8988T (cell line): ENCODE results near the gene AVEN.
A peak's percentile ranks its signal among the peaks of the same experiment; 100 is the strongest.
"Not testable (repeated sequence)": the region's sequence is repeated elsewhere in the genome, so short reads cannot be mapped to it uniquely, and the experiment has no call there.

Source experiments
- DNase-seq: peaks from one replicate; pipeline ENCODE4 v3.0.0; 2011

Gene AVEN

DNA sequence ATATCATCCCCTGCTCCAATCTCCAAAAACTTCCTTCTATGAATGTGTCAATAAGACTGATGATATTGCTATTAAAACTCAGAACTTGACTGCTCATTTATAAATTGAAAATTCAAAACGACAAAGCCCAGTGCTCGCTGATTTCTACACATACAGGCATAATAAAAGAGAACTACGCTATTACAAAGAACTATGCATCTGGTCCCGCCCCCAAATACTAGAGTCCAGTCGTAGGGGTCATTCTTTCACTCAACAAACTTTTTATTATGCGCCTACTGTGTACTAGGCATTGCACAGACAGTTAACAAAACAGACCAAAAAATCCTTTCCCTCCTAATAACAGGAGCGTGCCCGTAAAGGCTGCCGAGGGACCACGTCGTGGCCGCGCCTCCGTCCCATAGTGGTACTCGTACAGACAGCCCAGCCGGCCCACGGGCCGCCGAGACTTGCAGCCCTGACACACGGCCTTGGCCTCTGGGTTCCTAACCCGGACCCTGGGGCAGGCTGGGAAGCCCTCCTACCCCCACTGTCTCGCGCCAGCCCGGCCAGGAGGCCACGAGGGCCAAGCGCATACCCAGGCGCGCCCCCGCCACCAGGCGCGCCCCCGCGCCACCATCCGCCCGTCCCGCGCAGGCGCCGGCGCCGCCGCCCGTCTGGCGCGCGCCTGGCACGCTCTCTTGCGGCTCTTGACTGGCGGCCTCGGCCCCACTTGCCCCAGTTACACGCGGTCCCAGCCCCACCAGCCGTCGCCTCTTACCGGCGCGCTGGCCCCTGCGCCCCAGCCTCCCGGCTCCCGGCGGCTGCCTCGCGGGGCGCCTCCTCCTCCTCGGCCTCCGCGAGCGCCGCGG is 757 bp downstream of the AVEN start:
- DNase-seq, result peak; percentile 35

DNA sequence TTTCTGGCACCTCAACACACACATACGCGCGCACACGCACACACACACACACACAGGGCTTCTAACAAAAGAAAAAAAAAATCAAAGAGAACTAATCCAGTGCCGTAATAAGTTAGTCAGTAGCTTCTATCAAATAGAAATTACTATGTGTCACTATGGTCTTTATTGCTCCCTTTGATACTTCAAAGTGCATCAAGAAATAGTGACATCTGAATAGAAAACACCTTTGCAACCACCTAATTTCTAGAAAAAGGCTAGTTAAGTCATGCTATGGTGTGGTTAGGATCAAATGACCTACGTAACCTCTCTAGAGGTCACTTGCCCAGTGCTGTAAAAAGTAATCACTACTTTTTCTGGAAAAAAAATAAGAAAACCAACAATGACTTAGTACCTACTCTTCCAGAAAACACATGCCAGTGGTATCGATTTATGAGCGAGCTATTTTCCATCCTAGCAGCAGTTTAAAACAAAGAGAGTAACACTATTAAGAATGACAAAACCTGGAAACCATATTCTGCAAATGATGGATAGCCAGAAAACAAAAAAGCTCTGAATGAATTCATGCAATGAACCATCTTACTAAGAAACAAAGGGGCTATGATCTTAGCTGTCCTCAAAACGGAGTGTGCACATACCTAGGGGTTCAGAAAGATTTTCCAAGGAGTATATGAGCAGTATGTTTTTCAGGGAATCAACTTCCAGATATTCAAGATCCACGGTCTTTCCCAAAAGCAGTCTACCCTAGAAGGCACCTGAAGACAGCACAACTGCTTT is 6.8 kb downstream of the AVEN start:
- DNase-seq, result no peak

GRCh38 chr15:34027606-34028005 is 11.4 kb downstream of the AVEN start:
- DNase-seq, result no peak

- DNase-seq, result no peak
Measured at GRCh38 chr15:34025252-34025651, 13.8 kb downstream of the AVEN start.

DNA sequence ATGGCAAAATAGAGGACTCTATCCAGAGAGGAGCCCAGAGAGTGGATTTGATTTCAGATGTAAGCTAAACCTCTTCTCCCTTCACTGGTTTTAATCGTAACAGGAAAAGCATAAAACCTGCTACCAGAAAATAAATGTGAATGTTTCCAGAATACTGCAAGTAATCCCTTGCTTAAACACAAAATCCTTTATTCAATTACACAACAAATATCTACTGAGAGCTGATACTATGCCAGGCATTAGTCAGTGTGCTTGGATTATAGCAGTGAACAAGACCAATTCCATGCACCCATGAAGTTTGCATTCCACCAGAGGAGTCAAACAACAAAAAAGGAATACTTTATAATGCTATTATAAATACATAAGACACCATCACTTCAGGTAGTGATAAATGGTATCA is 15.1 kb downstream of the AVEN start:
- no peak for DNase-seq

DNA sequence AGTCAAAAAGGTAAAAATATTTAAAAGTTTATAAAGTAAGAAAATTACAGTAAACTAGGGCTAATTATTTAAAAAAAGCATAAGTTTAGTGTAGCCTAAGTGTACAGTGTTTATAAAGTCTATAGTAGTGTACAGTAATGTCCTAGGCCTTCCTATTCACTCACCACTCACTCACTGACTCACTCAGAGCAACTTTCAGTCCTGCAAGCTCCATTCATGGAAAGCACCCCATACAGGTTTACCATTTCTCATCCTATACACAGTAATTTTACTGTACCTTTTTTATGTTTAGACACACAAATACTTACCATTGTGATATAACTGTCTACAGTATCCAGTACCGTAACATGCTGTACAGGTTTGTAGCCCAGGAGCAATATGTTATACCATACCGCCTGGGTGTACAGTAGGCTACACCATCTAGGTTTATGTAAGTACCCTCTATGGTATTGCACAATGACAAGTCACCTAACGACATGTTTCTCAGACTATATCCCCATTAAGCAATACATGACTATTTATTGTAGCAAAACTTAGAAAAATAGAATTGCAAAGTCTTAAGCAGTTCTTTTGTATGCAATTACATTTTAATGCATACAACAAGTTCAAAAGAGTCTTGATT is 19.5 kb downstream of the AVEN start:
- DNase-seq, result no peak

- not testable (repeated sequence) for DNase-seq
Measured at GRCh38 chr15:34018738-34019137, 20.3 kb downstream of the AVEN start.

DNA sequence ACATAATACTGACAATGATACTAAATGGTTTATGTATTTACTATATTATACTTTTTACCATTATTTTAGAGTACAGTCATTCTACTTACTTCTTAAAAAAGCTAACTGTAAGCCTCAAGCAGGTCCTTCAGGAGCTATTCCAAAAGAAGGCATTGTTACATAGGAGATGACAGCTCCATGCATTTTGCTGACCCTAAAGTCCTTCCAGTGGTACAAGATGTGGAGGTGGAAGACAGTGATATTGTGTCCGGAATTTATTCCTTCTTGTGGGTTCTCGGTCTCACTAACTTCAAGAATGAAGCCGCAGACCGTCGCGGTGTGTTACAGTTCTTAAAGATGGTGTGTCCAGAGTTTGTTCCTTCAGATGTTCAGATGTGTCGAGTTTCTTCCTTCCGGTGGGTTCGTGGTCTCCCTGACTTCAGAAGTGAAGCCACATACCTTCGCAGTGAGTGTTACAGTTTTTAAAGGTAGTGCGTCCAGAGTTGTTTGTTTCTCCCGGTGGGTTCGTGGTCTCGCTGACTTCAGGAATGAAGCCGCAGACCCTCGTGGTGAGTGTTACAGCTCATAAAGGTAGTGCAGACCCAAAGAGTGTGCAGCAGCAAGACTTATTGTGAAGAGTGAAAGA is 20.9 kb downstream of the AVEN start:
- no peak for DNase-seq

DNA sequence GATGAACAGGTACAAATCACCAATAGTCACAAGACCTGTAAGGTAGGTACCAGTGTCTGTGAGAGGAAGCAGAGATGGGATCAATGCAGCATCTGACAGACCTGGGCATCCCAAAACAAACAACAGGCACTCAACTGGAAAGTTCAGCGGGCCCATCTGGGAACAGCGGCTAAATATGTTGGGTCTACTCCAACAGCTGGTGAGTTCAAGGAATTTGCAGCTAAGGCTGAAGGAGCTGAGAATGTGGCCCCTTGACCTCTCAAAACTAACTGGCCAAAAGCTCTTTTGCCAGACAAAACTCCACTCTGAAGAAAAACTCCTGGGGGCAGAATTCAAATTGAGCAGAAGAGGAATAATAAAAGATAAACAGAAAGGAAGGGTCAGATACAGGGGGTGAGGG is 24.4 kb downstream of the AVEN start:
- no peak for DNase-seq

DNA sequence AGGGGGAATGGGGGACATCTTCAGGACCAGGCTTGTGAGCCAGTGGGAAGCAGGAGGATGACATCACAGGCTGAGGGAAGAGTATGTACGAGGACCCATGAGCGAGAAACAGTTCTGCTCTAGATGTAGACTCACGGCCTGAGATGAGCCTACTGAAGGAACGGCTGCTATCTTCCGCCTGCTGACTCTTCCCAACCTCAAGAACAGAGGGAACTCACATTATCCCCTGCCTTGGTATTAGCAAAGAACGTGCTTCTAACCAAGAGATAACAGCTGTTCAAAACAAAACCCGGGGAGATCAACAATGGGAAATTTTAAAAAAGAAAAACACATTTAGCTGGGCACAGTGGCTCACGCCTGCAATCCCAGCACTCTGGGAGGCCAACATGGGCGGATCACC is 25.3 kb downstream of the AVEN start:
- DNase-seq, result no peak

DNA sequence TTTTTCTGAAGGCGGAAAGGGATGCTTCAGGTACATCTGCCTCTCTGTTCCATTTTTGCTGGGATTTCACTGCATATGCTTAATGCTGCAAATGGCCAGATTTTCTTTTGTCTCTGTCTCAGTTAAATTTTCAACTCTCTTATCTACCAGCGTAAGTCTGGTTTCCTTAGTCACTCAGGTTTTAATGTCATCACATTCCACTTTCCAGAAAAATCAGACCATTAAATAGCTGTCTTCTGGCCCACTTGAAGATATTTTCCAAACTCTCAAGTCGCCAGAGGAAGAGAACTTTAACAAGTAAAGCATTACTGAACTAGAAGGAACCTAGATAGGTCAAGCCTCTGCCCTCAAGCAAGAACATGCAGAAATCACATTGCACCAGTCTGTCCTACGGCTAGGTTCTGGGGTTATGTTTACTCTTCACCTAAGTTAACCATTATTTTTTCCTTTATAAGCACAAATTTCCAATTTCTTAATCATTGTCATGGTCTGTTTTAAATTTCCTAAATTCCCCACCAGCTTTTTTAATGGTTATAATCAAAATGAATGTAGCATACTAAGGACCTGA is 26.5 kb downstream of the AVEN start:
- no peak for DNase-seq

DNA sequence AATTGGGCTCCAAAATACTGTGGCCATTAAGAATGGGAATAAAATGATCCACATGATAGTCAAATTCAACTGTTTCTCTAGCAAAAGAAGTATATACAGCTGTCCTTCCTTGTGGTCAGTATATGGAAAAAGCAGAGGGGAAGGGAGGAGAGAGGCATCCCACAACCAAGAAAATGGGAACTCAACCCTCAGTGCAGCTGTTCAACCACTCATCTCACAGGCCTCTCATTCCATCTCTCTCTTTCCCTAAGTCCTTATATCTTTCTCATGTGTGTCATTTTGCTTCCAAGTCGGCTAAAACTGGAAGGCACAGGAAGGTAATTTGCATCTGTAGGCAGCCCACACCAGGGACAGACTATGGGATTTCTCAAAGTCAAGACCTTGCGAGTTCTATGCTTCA is 27.5 kb downstream of the AVEN start:
- DNase-seq, result no peak

- no peak for DNase-seq
Measured at GRCh38 chr15:34010921-34011320, 28.1 kb downstream of the AVEN start.

- DNase-seq, result no peak
Measured at GRCh38 chr15:34009656-34010055, 29.3 kb downstream of the AVEN start.

DNA sequence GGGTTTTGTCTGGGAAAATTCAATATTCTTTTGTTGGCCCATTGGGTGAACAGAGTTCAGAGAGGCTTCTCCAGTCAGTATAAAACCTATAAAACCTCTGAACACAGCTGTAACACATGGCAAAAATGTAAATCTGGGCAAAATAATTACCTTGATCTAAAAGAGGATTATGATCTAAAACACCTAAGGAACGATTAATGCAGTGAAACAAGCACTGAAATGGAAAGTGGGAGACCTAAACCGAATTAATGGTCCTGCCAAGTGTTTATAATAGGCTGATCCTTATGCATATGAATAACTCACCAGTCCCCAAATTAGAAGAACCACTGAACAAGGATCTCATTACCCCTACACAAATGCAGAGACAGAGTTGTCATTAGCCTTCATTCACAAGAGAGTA is 32.6 kb downstream of the AVEN start:
- no peak for DNase-seq

DNA sequence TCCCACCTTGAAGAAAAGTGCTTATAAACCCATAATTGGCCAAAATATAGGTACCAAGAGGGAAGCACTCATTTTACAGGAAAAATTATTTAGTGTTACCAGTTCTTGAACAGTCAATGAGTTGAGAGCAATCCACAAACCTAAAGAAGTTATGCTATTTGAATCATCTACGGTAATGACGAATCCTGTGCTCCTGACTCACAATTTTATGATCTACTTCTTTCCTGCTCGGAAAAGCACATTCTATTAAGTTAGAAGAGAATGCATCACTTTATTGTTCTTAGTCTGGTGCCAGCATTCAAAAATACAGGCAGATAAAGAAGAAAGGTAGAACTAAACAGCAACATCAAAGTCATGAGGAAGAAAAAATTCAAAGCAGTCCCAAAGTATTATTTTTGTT is 37.5 kb downstream of the AVEN start:
- DNase-seq, result no peak

DNA sequence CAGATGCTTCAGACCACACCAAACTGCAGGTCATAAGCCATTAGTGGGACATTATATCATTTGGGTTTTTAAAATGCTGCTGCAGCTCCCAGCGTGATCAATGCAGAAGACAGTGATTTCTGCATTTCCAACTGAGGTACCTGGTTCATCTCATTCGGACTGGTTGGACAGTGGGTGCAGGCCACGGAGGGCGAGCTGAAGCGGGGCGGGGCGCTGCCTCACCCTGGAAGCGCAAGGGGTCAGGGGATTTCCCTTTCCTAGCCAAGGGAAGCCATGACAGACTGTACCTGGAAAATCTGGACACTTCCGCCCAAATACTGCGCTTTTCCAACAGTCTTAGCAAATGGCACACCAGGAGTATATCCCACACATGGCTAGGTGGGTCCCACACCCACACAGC is 43.3 kb downstream of the AVEN start:
- not testable (repeated sequence) for DNase-seq

GRCh38 chr15:33994005-33994615 is 44.9 kb downstream of the AVEN start:
- DNase-seq, result no peak

- DNase-seq, result no peak
Measured at GRCh38 chr15:33988384-33988783, 50.6 kb downstream of the AVEN start.

DNA sequence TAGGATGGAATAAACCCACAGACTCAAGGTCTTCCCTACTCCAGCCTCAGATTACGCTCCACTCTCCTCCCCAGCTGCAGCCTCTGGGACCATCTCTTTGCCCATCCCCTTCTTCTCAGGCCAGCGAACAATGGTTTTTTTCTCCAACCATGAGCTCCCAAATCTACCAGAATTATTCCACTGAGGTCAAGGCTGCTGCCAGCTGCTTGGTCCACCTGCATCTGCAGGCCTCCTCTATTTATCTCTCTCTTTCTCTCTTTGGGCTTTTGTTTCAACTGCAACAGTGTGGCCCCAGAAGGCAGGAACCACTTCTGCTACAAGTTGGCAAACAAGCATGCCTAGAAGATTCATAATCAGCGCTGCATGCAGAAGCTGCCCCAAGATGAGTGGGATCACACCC is 51.6 kb downstream of the AVEN start:
- no peak for DNase-seq

- DNase-seq, result no peak
Measured at GRCh38 chr15:33985751-33986150, 53.3 kb downstream of the AVEN start.

GRCh38 chr15:33985287-33985686 is 53.7 kb downstream of the AVEN start:
- no peak for DNase-seq

DNA sequence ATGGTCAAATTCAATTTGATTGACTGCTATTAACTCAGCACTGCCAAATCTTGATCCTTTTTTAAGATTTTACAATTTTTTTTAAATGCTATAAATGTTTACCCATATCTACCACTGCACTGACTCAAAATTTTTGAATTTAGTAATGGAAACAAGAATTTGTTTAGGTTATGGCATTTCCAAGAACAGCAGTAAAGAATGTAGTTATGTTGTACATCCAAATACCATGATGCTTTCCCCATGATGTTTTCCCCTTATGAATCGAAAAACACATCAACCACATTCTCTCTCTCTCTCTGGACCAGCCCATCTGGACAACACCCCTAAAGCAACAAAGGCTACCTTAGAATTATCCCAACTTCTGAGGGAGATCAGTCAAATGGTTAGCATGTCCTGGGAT is 56.5 kb downstream of the AVEN start:
- DNase-seq, result no peak
